ENCODE measurements around the gene RAB31. TPM values are rescaled to one million over a fixed set of nuclear protein-coding genes. Genes with fewer than 3 reads are reported as not detected.

The RAB31 gene
- total RNA-seq, 1 donor from 2014 or later: 26.0 TPM

GRCh38 chr18:9679125-9679524 lies 29.0 kb upstream of the RAB31 start:
- no peak for DNase-seq (ENCODE audit: extremely low spot score in 2 of 2)
- Histone ChIP-seq H3K36me3 (no peaks in the 10 kb centered on the region), H3K27me3 (no peaks in the 10 kb centered on the region), H3K4me3 (no peak overlapping the region), H3K27ac (no peak overlapping the region), H3K4me1 (peaks cover 13% of the 10 kb centered on the region), H3K9me3 (no peaks in the 10 kb centered on the region)
- intact Hi-C loops (cut with DNase I): no loop called here
- no peak for TF ChIP-seq CTCF (IDR thresholded peaks at IDR 0.05)
- no peak for TF ChIP-seq POLR2A (IDR thresholded peaks at IDR 0.05)
- TF ChIP-seq POLR2AphosphoS5 (IDR thresholded peaks at IDR 0.05; ENCODE audit: insufficient read depth in 1 of 2, low read depth in 1 of 2): no peak

- Histone ChIP-seq H3K36me3 (no peaks in the 10 kb centered on the region), H3K27me3 (no peaks in the 10 kb centered on the region), H3K27ac (no peak overlapping the region), H3K9me3 (no peaks in the 10 kb centered on the region), H3K4me3 (no peak overlapping the region), H3K4me1 (peaks cover 27% of the 10 kb centered on the region)
- DNase-seq (ENCODE audit: extremely low spot score in 2 of 2): no peak
- intact Hi-C loops (cut with DNase I): no loop called here
- no peak for TF ChIP-seq POLR2A (IDR thresholded peaks at IDR 0.05)
- no peak for TF ChIP-seq POLR2AphosphoS5 (IDR thresholded peaks at IDR 0.05; ENCODE audit: insufficient read depth in 1 of 2, low read depth in 1 of 2)
- no peak for TF ChIP-seq CTCF (IDR thresholded peaks at IDR 0.05)
Measured at GRCh38 chr18:9681217-9681616, 26.9 kb upstream of the RAB31 start.

GRCh38 chr18:9682572-9682971 lies 25.5 kb upstream of the RAB31 start:
- Histone ChIP-seq H3K4me1 (peaks cover 27% of the 10 kb centered on the region), H3K9me3 (no peaks in the 10 kb centered on the region), H3K36me3 (no peaks in the 10 kb centered on the region), H3K4me3 (no peak overlapping the region), H3K27ac (no peak overlapping the region), H3K27me3 (no peaks in the 10 kb centered on the region)
- TF ChIP-seq POLR2A (IDR thresholded peaks at IDR 0.05): no peak
- TF ChIP-seq CTCF (IDR thresholded peaks at IDR 0.05): no peak
- TF ChIP-seq POLR2AphosphoS5 (IDR thresholded peaks at IDR 0.05; ENCODE audit: insufficient read depth in 1 of 2, low read depth in 1 of 2): no peak
- DNase-seq (ENCODE audit: extremely low spot score in 2 of 2): peak in 1 of 2 donors; percentile 40
- intact Hi-C loops (cut with DNase I): no loop called here

- H3K36me3 ChIP-seq: no peaks in the 10 kb centered on the region
- DNase-seq (ENCODE audit: extremely low spot score in 2 of 2): peak in 1 of 2 donors; percentile 81
- H3K9me3 ChIP-seq: no peaks in the 10 kb centered on the region
- intact Hi-C loops (cut with DNase I): no loop called here
- TF ChIP-seq POLR2AphosphoS5 (IDR thresholded peaks at IDR 0.05; ENCODE audit: insufficient read depth in 1 of 2, low read depth in 1 of 2): no peak
- no peak for TF ChIP-seq POLR2A (IDR thresholded peaks at IDR 0.05)
- TF ChIP-seq CTCF (IDR thresholded peaks at IDR 0.05): peak in 2 of 3 experiments; percentile 16 to 53
- peaks cover 27% of the 10 kb centered on the region for H3K4me1 ChIP-seq
- H3K27me3 ChIP-seq: no peaks in the 10 kb centered on the region
- no peak overlapping the region for H3K4me3 ChIP-seq
- H3K27ac ChIP-seq: peak overlapping the region; percentile 77
Measured at GRCh38 chr18:9683418-9684396, 24.4 kb upstream of the RAB31 start.
